OCI-LY7 (cell line): ENCODE data around the gene B9D2.

ENCODE experiments used
- CTCF ChIP-seq: fragments of 200-600 bp; sonication (generic); conservative IDR thresholded peaks from 2 replicates; pipeline ENCODE4 v1.5.1; 2014; ENCODE audit warnings: mild to moderate bottlenecking, antibody characterized with exemption, low read length, moderate library complexity, mixed read lengths
- EZH2phosphoT487 ChIP-seq: fragments of 200-600 bp; sonication (generic); IDR thresholded peaks from 2 replicates; pipeline ENCODE4 v1.6.1; 2018; ENCODE audit warnings: low read depth, borderline replicate concordance, mild to moderate bottlenecking, mixed run types, antibody characterized with exemption, low read length, moderate library complexity, mixed read lengths

GRCh38 chr19:41328842-41329225, 35.1 kb downstream of the B9D2 start:
- TF ChIP-seq CTCF (no peak), EZH2phosphoT487 (no peak)
